ENCODE results near the gene RNF167. TPM values are rescaled to one million over a fixed set of nuclear protein-coding genes. Genes with fewer than 3 reads are reported as not detected.

The RNF167 gene
- total RNA-seq (2014; rRNA removed; shearing (Covaris generic)): 30.6 and 38.3 TPM in 2 replicates
- 113 and 132 TPM in 2 replicates for polyA plus RNA-seq (2015; cell fraction: cytosol; rRNA removed)
- polyA plus RNA-seq (2015; cell fraction: nucleus; rRNA removed): 72.5 and 97.8 TPM in 2 replicates

- peak; percentile 100 for DNase-seq (ENCODE audit: low read depth, low spot score)
- in situ Hi-C loops (cut with HindIII; ENCODE audit: low pct_unique_long_range_greater_than_20kb, low sequenced_read_pairs): no loop called here
Observed at GRCh38 chr17:4939796-4940554, at the start of gene RNF167, which contains the start of gene SLC25A11. TSS of gene RNF167 (plus strand) at chr17:4940268. CDS start at chr17:4940910, 642 bp downstream. TSS of gene SLC25A11 (minus strand) at chr17:4940046. CDS start at chr17:4939910, 136 bp downstream.

DNA sequence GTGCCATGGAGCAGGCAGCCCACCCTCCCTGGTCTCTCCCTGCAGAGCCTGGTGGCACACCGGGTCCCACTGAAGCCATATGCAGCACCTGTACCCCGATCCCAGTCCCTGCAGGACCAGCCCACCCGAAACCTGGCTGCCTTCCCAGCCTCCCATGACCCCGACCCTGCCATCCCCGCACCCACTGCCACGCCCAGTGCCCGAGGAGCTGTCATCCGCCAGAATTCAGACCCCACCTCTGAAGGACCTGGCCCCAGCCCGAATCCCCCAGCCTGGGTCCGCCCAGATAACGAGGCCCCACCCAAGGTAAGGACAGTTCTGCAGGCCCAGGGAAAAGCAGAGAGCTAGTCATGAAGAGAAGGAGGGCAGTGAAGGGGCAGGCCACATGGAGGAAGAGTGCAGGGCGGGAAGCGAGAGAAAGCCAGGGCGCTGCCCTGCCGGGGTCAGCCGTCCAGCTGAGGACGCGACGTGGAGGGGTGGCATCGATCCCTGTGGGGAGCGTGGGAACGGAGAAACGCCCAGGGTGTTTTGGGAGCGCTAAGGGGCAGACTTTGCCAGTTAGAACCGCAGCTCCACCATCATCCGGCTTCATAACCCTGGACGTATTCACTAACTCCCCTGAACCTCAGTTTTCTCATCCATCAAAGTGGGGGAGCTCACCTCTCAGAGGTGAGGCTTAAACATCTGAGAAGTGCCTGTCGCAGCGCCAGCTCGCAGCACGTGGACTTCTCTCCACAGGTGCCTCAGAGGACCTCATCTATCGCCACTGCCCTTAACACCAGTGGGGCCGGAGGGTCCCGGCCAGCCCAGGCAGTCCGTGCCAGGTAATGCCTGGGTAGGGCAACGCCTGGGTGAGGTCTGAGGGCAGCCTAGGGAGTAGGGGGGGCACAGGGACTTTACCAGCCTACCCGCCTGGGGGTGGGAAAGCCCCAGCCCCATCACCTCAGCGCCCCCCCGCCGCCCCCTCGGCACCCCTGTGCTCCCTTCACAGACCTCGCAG lies 48.4 kb upstream of the RNF167 start:
- in situ Hi-C loops (cut with HindIII; ENCODE audit: low pct_unique_long_range_greater_than_20kb, low sequenced_read_pairs): no loop called here
- DNase-seq (ENCODE audit: low read depth, low spot score): no peak

DNA sequence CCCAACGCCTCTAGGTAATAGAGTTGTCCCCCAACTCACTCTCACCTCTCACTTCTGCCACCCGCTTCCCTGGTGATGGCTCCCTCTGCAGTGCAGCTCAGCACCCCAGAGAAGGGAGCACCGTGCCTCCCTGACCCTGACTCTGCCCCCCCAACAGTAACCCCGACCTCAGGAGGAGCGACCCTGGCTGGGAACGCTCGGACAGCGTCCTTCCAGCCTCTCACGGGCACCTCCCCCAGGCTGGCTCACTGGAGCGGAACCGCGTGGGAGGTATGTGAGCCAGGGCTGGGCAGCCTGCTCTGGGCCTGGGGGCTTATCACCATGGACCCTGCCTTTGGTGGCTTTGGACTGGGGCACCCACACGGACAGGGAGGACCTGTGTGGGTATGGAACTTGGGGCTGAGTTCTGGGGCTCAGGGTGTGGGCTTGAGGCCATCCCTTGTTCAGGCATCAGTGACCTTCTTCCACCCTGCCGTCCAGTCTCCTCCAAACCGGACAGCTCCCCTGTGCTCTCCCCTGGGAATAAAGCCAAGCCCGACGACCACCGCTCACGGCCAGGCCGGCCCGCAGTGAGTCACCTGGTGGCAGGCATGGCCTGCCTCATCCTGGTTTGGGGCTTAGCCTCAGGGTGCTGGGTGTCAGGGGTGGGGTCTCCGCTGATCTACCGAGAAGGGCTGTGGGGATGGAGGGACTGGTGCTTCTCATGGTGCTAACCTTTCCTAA lies 47.4 kb upstream of the RNF167 start:
- in situ Hi-C loops (cut with HindIII; ENCODE audit: low pct_unique_long_range_greater_than_20kb, low sequenced_read_pairs): no loop called here
- DNase-seq (ENCODE audit: low read depth, low spot score): no peak

GRCh38 chr17:4893272-4893671 lies 46.8 kb upstream of the RNF167 start:
- DNase-seq (ENCODE audit: low read depth, low spot score): no peak
- in situ Hi-C loops (cut with HindIII; ENCODE audit: low pct_unique_long_range_greater_than_20kb, low sequenced_read_pairs): no loop called here

GRCh38 chr17:4893721-4894560 lies 46.1 kb upstream of the RNF167 start:
- DNase-seq (ENCODE audit: low read depth, low spot score): no peak
- in situ Hi-C loops (cut with HindIII; ENCODE audit: low pct_unique_long_range_greater_than_20kb, low sequenced_read_pairs): no loop called here

GRCh38 chr17:4895121-4895520 lies 44.9 kb upstream of the RNF167 start:
- DNase-seq (ENCODE audit: low read depth, low spot score): no peak
- in situ Hi-C loops (cut with HindIII; ENCODE audit: low pct_unique_long_range_greater_than_20kb, low sequenced_read_pairs): no loop called here

DNA sequence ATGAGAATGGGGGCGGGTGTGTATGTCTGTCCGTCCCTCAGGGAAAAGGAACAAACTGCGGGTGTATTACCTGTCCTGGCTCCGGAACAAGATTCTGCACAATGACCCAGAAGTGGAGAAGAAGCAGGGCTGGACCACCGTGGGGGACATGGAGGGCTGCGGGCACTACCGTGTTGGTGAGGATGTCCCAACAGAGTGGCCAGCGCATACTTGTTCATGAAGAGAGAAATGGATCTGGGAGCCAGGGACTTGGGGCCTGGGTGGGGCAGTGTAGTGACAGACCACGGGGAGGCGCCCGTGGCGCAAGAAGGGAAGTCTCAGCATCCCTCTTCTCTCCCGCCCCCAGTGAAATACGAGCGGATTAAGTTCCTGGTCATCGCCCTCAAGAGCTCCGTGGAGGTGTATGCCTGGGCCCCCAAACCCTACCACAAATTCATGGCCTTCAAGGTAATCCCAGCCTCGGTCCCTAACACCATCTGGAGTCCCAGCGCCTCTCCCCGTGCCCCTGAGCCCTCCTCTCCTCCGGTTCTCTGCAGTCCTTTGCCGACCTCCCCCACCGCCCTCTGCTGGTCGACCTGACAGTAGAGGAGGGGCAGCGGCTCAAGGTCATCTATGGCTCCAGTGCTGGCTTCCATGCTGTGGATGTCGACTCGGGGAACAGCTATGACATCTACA lies 44.3 kb upstream of the RNF167 start:
- in situ Hi-C loops (cut with HindIII; ENCODE audit: low pct_unique_long_range_greater_than_20kb, low sequenced_read_pairs): no loop called here

GRCh38 chr17:4896332-4897197 lies 43.5 kb upstream of the RNF167 start:
- in situ Hi-C loops (cut with HindIII; ENCODE audit: low pct_unique_long_range_greater_than_20kb, low sequenced_read_pairs): no loop called here
- no peak for DNase-seq (ENCODE audit: low read depth, low spot score)

More for the DNA sequence above, 44.3 kb upstream of the RNF167 start:
- DNase-seq (ENCODE audit: low read depth, low spot score): peak; percentile 72

DNA sequence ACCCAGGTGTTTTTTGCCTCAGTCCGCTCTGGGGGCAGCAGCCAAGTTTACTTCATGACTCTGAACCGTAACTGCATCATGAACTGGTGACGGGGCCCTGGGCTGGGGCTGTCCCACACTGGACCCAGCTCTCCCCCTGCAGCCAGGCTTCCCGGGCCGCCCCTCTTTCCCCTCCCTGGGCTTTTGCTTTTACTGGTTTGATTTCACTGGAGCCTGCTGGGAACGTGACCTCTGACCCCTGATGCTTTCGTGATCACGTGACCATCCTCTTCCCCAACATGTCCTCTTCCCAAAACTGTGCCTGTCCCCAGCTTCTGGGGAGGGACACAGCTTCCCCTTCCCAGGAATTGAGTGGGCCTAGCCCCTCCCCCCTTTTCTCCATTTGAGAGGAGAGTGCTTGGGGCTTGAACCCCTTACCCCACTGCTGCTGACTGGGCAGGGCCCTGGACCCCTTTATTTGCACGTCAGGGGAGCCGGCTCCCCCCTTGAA lies 42.8 kb upstream of the RNF167 start:
- in situ Hi-C loops (cut with HindIII; ENCODE audit: low pct_unique_long_range_greater_than_20kb, low sequenced_read_pairs): no loop called here
- DNase-seq (ENCODE audit: low read depth, low spot score): no peak

- in situ Hi-C loops (cut with HindIII; ENCODE audit: low pct_unique_long_range_greater_than_20kb, low sequenced_read_pairs): no loop called here
Observed at GRCh38 chr17:4897785-4898184, 42.3 kb upstream of the RNF167 start.

GRCh38 chr17:4898351-4898750 lies 41.7 kb upstream of the RNF167 start:
- in situ Hi-C loops (cut with HindIII; ENCODE audit: low pct_unique_long_range_greater_than_20kb, low sequenced_read_pairs): no loop called here
- DNase-seq (ENCODE audit: low read depth, low spot score): no peak

More at GRCh38 chr17:4897785-4898184, 42.3 kb upstream of the RNF167 start:
- no peak for DNase-seq (ENCODE audit: low read depth, low spot score)

GRCh38 chr17:4898927-4899326 lies 41.1 kb upstream of the RNF167 start:
- in situ Hi-C loops (cut with HindIII; ENCODE audit: low pct_unique_long_range_greater_than_20kb, low sequenced_read_pairs): no loop called here
- DNase-seq (ENCODE audit: low read depth, low spot score): no peak

- in situ Hi-C loops (cut with HindIII; ENCODE audit: low pct_unique_long_range_greater_than_20kb, low sequenced_read_pairs): no loop called here
- no peak for DNase-seq (ENCODE audit: low read depth, low spot score)
Observed at GRCh38 chr17:4899341-4900230, 40.5 kb upstream of the RNF167 start, which contains the start of gene C17orf107. TSS of gene C17orf107 (plus strand) at chr17:4899536. CDS start at chr17:4899763, 227 bp downstream.
